GM13977 (cell line): ENCODE results near the gene RNF182.

Source experiments
- DNase-seq: peaks from one replicate; pipeline ENCODE4 v3.0.0; 2012; ENCODE audit warnings: low spot score
- in situ Hi-C: fragments of 300-500 bp; cut with MboI; formaldehyde crosslinking; loops from one replicate; pipeline ENCODE4 v1.12.0; 2022; ENCODE audit warnings: low sequenced_read_pairs, low pct_unique_long_range_greater_than_20kb, mixed read lengths, inconsistent platforms; ENCODE audit not compliant: unreplicated experiment
- TF ChIP-seq, protein P1 (sequence below): IDR thresholded peaks from 2 replicates; pipeline ENCODE4 v1.5.1; 2012; ENCODE audit warnings: mild to moderate bottlenecking, control low read depth; ENCODE audit not compliant: insufficient read depth; ENCODE audit errors: extremely low read depth, missing control alignments

RNF182 gene

DNA sequence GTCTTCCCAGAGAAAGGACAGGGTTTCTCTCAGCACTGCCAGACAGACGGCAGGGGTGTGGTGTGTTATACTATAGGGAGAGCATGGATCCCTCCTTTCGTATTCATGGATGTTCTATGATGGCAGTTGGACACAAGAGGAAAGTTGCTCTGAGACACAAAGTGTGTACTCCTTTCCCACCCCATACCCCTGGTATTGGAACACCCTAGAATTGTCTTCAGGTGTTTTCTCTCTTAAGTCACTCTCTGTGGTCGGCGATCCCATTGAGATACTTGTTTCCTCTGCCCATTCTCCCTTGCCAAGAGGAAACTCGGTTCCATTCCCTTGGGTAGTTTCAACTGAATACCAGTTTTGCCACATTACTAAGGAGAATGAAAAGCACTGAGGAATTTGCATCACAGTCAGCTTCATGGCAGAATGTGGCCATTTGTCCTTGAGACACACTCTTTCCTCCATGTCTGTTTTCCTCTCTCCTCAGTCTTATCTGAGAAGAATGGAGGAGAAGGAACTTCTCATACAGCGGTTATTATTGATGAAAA lies 53.4 kb downstream of the RNF182 start:
- TF ChIP-seq, protein P1, sequence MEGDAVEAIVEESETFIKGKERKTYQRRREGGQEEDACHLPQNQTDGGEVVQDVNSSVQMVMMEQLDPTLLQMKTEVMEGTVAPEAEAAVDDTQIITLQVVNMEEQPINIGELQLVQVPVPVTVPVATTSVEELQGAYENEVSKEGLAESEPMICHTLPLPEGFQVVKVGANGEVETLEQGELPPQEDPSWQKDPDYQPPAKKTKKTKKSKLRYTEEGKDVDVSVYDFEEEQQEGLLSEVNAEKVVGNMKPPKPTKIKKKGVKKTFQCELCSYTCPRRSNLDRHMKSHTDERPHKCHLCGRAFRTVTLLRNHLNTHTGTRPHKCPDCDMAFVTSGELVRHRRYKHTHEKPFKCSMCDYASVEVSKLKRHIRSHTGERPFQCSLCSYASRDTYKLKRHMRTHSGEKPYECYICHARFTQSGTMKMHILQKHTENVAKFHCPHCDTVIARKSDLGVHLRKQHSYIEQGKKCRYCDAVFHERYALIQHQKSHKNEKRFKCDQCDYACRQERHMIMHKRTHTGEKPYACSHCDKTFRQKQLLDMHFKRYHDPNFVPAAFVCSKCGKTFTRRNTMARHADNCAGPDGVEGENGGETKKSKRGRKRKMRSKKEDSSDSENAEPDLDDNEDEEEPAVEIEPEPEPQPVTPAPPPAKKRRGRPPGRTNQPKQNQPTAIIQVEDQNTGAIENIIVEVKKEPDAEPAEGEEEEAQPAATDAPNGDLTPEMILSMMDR = no peak
- in situ Hi-C loops = no loop called here
- no peak for DNase-seq

GRCh38 chr6:13978787-13979186 lies 54.0 kb downstream of the RNF182 start:
- TF ChIP-seq, protein P1 = no peak
- in situ Hi-C loops = no loop called here
- DNase-seq = no peak

DNA sequence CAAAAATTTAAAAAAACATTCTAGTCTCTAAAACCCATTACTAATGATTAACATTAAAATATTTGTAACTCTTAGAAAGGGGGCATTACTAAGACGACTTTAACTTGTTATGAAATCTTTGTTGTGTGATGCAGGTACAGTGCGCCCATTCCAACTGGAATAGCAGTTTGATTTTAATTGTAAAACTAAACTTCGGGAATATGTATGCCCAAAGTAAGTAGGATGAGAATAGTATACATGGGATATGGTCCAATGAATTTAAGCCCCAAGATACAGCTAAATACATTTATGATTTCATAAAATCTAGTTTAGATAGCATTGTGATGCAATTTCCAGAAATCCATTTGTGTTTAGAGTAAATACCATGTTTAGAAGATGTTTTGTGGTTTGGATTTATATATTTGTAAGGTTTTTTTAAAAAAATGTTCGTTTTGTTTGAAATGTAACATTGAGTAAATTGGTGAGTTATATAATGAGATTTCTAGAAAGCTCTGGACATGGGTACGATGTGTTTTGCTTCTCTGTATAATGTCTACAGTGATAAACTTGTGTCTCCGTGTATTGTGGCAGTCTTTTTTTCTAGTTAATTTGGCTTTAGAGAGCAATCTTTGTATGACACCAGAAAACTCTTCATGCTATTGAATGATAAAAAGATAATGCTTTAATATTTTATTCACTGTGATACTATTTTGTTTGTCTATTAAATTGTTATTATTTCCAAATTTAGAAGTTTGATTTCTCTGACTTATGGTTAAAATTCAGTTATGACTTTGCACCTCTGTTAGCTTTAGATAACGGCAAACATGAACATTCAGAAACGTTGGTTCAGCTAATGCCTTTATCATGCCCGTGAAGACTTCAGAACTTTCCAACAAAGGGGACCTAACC lies 54.8 kb downstream of the RNF182 start:
- in situ Hi-C loops = no loop called here
- TF ChIP-seq, protein P1 = no peak
- no peak for DNase-seq

- in situ Hi-C loops = no loop called here
- TF ChIP-seq, protein P1 = no peak
- DNase-seq = no peak
Observed at GRCh38 chr6:13980534-13980933, 55.8 kb downstream of the RNF182 start.

DNA sequence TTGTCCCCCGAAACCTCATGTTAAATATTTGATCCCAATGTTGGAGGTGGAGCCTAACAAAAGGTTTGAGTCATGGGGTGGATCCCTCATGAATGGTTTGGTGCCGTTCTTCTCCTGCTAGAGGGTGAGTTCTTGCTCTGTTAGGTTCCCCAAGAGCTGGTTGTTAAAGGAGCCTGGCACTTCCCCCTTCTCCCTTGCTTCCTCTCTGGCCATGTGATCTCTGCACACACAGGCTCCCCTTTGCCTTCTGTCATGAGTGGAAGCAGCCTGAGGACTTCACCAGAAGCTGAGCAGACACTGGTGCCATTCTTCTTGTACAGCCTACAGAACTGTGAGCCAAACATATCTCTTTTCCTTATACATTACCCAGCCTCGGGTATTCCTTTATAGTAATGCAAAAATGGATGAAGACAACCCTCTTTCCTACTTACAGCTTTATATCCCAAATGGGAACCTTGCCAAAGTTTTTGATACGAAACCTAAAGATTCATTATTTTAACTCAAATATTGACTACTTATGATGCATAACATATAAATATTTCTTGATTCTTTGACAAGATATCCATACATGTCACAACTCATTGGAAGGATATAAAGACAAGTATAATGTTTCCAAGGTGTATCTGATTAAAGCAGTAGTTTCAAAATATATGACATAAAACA lies 61.0 kb downstream of the RNF182 start:
- in situ Hi-C loops = no loop called here
- TF ChIP-seq, protein P1 = no peak
- DNase-seq = no peak

DNA sequence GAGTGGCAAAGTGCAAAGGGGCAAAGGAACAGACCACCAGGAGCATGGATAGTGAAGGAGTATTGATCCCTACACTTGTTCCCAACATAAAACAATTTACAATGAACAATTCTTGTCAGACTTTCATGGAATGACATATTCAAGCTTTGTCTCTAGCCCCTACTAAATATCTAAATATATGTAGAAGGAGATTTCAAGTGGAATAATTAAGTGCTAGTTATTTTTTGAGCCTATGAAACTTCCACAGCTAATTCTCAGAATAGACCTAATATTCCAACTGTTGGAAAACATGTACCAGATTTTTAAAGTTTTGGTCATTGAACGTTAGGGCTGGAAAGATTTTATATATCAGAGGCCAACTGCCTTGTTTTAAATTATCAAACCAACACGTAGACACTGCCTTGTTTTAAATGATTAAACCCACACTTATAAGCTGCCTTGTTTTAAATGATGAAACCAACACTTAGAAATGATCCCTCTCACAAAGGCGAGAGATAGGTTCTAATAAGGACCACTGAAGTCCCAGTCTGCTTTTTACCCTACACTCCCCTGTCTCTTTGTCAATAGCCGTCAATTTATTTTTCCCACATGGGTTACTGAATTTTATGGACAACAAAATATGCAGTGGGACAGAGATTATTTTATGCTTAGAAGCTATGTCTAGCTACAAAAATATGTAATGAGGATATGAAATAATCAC lies 62.1 kb downstream of the RNF182 start:
- DNase-seq = no peak
- TF ChIP-seq, protein P1 = no peak
- in situ Hi-C loops = no loop called here
